GM19193 (cell line): Measurements from ENCODE around the gene UVRAG.

Source experiments
- POLR2A ChIP-seq: IDR thresholded peaks from 4 replicates; pipeline ENCODE4 v1.6.1; 2011; ENCODE audit not compliant: insufficient read depth, insufficient read length; ENCODE audit errors: extremely low read depth

UVRAG gene

DNA sequence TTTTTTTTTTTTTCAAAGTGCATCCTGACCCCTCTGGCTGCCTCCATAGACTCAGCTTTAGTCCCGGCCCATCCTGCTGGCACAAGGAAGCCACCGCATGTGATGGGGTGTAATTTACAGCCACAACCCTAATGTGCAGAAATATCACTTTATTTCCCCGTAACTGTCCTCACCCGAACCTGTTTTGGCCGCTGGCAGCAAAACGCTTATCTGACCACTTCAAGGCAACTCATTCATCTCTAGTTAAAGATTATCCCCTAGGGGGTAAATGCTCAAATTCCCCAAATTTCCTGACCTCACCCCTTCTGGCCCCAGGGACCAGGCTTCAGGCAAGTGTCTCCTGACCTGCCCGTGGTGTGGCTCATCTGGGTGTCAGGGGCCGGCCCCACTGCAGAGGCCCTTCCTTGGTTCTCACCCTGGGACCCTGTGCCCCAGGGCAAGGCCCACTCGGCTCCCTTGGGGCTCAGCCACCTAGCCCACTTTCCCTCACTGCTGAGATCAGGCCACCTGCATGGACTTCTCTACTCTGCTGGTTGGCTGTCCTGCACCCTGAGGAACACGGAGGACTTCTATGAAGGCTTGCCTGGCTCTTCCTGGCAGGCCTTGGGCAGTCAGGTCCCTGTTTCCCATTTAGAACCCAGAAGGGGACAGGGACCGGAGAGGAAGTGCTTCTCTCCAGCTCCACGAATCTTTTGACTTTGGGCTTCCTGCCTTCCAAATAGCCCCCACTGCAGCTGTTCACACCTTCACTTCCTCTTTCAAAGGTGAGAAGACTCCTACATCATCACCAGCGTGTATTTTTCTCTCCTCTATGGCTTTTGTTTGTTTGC lies 337.9 kb downstream of the UVRAG start:
- no peak for TF ChIP-seq POLR2A

DNA sequence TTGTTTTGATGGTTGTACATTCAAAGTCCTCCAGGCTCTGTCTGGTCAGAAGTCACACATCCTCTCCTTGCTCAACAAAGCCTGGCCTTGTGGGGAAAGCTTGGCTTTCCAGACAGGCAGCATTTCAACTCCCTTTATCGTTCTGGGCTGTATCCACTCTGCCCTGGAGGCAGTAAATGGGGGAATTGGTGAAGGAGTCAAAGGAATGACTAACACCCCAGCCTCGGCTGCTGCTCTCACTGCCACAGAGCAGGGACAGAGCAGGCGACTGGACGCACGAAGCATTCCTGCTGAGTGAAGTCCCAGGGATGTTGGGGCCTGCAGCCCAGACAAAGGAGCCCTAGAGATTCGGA lies 338.5 kb downstream of the UVRAG start:
- no peak for TF ChIP-seq POLR2A

DNA sequence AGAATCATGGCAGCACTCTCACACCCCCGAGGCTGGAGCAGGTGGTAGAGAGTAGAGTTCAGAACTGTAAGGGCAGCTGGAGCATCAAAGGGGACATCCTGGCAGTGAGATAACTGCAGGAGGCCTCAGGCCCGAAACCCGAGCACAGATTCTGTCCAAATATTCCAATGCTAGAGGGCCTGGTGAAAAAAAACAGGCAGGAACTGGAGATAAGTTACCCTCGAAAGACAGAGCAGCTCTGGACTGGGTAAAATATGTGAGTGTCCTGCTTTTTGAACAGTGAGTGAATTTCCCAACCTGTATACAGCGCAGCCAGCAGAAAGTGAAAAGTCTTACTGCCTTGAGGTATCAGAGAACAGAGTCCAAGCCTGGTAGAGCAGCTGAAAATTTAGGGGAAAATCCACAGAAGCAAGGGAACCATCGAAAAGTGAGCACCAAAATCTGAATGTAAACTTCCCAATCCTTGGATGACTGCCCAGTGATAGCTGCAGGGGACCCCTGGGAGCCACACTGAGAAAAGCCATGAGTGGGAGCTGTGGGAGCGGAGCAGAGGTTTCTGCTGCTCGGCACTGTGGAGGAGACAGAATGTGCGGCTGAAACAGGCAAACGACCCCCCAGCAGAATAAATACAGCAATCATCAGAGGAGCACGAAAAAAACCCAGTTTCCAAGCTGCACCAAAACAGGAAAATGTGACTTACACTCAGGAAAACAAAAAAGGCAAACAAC lies 340.7 kb downstream of the UVRAG start:
- no peak for TF ChIP-seq POLR2A

DNA sequence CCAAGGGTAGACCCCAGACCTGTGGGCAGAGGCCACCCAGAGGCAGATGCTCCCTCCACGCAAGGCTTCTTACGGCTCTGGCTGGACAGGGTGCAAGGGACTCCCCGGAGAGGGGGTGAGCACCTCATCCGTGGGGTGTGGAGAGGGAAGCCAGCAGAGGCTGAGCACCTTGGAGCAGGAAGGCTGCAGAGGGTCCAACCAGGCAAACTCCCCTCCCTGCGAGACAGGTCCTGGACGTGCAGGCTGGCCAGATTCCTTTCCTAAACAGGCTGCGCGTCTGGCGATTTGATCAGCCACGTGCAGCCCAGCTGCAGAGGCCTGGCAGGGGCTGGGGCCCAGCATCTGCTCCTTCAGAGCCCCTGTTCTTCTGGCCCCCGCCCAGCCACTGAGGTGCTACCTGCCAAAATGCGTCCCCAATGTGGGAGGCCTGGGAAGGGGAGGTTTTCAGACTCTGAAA lies 342.0 kb downstream of the UVRAG start:
- TF ChIP-seq POLR2A: no peak

DNA sequence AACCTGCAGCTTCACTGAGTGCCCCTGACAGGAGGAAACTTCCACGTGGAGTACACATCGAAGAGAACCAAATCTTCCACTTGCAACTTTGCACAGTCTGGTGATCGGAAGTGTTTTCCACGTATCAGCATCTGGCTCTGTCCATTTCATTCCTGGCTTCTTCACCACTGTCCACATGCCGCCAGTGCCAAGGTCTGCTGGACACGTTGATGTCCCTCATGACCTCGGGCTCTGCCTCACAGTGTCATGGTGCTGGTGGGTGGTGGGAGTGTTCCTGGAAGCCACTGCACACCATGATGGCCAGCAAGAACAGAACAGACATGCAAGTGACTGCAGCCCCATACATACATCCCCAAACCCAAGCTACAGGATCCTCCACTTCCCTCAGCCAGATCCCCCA lies 342.9 kb downstream of the UVRAG start:
- no peak for TF ChIP-seq POLR2A

DNA sequence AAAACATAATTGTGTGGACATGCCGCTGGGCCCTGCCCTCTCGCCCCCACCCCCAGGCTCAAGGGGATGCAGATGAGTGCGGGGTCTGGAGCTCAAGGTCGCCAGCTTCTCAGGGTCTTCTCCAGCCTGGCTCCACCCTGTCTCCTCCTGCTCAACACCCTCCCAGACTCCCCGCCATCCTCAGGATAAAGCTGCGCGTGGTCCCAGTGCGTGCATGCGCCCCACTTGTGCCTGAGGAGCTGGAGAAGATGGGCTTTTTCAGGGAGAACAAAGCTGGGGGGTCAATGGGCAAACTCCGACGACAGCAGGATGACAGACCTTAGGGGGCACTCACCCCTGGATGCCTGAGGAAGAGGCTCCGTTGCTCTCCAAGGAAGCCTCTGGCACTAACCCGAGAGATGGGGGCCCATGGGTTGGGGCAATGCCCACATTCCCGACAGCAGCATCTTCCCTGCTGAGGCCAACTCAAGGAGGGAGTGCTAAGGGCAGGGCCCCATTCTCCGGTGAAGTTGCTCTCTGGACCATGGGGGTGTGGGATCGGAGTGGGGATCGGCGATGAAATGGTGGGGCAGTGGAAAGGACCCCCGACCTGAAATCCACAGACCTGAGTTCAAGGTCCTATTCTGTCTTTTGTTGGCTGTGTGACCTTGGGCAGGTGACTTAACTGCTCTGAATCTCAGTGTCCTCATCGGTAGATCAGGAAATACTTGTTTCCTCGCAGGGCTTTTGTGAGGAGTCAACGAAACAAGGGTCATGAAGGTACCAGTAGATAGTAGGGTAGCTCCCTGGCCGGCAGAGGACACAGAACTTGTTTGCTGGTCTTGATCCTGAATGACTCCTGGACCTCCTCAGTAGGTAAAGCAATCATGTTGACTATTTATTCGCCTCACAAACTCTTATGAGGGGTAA lies 343.6 kb downstream of the UVRAG start:
- no peak for TF ChIP-seq POLR2A

DNA sequence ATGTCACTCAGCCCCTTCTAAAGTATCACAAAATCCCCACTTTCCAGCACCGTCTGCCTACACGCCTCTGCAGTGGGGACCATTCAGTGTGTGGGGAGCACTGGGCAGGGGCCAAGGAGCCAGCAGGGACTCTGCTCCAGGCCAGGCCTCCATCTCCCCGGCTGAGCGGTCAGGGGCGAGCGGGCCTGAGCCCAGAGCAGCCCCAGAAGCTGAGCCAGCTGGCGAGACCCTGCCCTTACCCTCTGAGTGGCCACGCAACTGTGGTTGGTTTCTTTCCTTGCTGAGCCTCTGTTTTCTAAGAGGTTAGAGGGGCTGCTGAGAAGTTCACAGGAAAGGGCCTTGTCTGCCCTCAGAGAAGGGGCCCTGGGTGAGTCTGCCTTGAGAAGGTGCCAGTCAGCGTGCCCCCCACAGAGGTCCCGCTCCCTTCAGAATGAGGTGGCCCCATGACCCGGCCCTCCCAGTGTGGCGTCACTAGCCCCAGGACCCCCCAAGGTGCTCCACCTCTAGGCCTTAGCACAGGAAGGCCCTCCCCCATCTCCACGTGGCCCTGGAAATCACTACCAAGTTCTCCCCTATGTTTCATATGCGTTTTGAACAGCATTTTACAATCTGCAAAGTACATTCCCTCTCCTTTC lies 344.4 kb downstream of the UVRAG start:
- no peak for TF ChIP-seq POLR2A

DNA sequence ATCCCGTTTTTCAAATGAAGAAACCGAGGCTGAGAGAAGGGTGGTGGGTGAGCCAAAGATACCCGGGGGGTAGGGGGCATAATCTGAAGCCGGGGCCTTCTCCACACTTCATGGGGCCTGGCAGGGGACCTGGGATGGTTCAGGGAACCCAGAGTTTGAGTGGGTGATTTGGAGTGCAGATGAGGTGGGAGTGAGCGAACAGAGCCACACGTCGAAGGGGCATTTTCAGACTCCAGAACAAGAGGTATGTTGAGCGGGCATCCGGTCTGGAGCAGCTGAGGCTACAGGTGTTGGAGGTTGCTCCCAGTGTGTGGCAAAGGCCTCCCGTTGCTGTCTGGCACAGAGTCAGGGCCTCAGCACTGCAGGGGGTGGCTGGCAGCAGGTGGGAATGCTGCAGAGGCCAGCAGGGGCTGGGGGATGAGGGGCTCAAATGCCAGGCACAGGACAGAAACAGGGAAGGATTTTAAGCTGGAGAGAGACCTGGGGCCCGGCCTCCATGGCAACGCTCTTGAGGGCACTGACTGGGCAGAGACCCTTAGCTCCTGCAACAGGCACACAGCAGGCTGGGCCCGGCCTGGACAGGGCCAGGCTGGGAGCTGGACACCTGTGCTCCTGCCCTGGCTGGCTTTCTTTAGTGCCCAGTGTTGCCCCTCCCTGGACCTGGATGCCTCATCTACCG lies 345.1 kb downstream of the UVRAG start:
- TF ChIP-seq POLR2A: no peak

DNA sequence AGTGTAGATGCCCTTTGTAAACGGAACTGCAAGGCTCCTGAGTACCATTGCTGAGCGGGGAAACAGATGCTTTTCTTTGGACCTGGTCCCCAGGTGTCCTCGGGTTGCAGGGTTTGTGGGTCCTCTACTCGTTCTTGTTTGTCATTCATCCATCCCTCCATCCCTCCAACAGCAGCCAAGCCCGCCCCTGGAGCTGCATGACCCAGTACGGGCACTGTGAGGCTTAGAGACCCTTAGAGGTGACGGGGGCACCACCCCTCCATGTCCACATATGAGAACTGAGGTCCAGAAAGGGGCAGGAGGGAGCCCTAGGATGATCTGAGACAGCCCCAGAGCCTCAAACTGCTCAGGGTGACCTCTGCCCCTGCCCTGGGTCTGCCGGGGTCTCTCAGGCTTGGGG lies 345.8 kb downstream of the UVRAG start:
- no peak for TF ChIP-seq POLR2A

DNA sequence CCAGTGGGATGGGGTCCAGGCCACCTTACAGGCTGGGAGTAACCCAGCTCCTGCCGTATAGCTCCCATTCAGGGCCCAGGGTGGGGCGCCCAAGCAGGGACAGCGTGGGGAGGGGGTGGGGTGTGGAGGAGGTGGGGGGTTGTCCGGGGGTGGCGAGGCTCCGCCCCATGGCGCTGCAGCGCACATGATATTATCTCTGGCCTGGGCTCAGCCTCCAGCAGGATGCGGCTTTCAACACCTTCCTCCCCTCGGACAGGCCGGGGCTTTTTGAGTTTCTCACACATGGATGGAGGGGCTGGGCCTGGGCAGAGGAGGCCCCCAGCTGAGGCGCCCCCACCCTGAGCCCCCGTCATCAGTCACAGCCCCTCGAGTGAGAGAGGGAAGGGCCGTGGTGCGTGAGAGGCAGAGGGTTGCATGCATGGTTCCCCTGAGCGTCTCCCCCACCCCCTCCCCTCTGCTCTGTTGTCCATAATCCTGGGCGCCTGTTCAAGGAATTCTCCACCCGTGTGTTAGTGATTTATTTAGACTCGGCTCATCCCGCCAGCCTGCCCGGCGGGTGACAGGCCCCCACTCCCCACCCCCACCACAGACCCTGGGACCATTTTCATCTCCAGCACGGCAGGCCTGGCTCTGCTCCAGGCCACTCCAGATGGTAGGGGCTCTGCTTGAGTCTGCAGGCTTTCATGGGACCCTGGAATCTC lies 346.4 kb downstream of the UVRAG start:
- no peak for TF ChIP-seq POLR2A

DNA sequence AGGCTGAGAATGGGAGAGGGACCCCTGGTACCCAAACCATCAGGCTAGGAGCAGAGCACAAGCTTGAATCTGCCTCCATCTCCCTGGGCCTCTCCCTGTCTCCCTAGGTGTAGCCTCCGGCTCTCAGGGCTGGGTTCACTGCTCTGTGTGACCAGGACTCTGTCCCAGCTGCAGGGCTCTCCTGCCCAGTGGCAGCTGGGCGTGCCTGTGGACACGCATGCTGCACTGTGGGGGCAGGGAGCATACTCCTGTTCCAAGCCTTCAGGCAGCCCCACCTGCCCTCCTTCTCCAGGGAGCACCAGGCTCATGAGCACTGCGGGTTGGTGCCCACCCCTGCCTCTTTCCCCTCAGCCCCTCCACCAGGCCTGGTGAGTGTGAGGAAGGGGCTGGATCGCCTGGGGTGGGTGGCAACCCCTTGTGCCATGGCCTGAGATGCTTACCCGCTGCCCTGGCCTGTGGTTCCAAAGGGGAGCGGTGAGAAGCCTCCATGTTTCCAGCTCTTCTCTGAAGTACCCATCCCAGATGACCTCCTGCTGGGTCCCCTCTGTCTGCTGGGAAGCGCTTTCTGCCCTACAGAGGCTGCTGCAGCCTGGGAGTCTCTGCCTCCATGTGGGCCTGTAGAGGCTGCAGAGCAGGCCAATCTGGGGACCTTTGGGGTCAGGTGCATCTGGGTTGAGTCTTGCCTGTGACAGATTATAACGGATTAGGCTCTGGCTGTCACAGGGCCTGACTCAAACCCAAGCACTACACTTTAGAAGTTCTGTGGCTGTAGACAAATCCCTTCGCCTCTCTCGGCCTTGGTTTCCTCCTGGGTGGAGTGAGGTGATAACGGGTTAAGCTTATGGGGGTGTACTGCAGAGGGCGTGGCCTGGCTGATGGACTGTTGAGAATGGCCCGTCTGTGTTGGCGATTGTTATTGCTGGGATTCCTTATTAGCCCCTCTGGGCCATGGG lies 347.6 kb downstream of the UVRAG start:
- TF ChIP-seq POLR2A: no peak

DNA sequence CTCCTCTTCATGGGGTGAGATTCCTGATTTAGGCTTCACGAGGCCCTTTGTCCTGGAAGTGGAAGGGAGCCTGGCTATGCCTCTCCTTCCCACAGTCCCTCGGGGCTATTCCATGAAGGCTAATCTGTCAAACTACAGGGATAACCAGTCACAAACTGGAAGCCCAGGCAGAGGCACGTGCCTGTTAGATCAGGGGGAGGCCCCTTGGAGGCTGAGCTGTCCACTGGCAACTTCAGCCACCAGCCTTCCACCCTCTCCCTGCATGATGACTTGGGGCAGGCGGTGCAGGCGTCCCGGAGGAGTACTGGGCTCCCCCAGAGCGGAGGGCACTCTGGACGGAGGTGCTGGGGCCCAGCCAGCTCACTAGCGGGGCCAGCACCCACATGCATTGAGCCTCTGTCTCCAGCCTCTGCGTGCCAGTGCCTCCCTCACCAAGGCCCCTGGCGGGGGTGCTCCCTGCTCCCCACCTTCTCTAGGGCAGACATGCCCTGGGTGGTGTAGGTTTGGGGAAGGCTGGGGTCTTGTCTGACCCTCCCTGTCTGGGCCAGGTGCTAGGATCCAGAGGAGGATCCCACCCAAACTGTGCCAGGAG lies 348.4 kb downstream of the UVRAG start:
- no peak for TF ChIP-seq POLR2A
